GM18517 (cell line): ENCODE results near the gene SGCA.

Experiments
- ATAC-seq: cut with Tn5 transposase; IDR thresholded peaks from one replicate; pipeline ENCODE4 v1.9.1; 2021; ENCODE audit warnings: mild to moderate bottlenecking, moderate library complexity; ENCODE audit not compliant: unreplicated experiment

Gene SGCA

DNA sequence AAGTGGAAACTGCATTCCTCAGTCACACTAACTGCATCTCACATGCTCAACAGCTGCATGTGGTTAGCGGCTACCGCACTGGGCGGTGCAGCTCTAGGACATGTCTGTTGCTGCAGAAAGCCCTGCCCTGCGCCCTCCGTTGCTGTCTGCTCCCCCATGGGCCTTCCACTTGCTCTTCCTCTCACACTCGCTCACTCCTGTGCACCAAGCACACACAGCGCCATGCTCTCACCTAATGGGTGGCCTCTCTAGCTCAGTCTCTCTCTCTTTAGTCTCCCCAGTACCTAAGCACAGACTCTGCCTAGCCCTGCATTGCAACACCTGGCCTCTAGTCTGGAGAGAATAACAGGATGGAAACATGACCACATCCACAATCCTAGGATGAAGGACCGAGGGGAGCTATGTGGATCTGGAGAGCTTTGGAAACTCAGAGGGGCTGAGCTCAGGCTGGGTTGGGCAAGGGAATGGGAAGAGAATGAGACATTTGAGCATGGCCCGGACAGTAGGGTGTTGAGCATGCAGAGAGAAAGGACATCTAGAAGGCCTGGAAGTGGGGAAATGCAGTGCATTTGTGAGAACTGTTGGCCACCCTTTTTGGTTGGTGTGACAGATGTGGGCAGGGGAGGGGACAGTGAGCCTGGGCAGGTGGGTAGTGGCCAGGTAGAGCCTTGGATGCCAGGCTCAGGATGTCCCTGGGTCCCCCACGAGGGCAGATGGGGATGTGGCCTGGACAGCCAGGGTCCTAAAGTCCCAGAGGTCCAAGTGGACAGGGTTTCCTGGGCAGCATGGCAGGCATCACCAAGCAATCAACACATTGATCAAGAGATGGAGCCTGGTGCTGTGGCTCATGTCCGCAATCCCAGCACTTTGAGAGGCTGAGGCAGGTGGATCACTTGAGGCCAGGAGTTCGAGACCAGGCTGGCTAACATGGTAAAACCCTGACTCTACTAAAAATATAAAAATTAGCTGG is 16.1 kb downstream of the SGCA start:
- ATAC-seq, result no peak

GRCh38 chr17:50182783-50183420 is 17.1 kb downstream of the SGCA start:
- no peak for ATAC-seq

DNA sequence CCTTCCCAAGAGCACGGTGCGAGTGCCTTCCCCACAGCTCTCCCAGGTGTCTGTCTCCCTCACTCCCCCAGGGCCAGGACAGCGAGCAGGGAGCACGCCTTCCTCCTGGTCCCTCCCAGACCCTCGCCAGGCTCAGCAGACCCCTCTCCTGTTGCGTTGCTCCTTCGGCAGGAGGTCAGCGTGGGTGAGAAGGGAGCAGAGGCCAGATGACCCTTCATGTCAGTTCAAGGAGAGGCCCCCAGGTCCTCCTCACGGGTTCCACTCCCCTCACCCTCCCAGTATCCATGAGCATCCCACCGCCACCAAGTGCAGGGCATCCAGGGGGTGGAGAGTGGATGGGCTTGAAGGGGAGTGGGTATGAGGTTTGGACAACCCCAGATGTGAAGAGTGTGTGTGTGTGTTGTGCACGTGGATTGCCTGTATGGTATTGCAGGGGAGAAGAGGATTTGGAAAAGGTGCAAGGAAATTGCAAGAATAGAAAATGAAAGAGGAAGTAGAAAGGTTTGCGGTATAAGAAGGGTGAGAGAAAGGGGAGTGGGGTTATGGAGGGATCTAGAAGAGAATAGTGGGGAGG is 17.7 kb downstream of the SGCA start:
- ATAC-seq, result no peak

DNA sequence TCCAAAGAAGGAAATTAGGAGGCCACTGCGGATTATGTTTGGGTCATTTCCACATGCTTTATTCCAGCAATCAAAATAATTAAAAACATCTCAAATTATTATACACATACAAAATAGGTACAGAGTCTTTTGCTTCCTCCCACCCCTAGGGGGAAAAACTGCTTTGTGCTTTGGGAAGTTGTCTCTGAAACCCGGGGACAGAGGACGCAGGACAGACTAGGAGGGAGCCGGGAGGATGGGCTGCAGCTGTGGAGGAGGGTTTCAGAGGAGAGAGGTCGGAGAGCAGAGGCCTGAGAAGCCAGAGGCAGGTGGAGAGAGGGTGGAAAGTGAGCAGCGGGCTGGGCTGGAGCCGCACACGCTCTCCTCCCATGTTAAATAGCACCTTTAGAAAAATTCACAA is 18.3 kb downstream of the SGCA start:
- no peak for ATAC-seq

DNA sequence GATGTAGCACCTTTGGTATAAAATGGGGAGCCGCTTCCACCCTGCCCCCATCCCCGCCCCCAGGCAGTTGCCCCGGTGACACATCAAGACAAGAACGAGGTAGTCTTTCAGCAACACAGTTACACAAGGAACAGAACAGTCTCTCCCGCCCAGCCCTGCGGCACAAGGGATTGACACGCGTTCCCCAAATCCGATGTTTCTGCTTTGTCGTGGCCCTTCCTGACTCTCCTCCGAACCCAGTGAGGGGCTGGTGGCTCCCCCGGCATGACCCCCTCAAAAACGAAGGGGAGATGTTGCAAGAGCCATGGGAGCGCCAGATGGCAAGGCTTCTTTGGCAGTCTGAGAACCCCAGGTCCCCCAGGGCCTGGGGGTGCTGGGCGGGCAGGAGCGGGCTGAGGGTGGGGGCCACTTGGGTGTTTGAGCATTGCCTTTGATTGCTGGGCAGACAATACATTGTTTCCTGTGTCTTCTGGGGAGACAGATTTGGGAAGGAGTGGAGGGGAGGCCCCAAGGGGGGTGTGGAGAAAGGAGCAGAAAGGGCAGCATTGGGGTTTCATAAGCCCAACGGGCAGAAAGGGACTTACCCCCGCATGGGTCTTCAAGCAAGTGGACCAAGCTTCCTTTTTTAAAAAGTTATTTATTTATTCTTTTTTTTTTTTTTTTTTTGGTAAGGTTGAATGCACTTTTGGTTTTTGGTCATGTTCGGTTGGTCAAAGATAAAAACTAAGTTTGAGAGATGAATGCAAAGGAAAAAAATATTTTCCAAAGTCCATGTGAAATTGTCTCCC is 19.0 kb downstream of the SGCA start:
- no peak for ATAC-seq

GRCh38 chr17:50185631-50186471 is 20.0 kb downstream of the SGCA start:
- ATAC-seq, result no peak

GRCh38 chr17:50186661-50187393 is 21.0 kb downstream of the SGCA start:
- ATAC-seq, result no peak

GRCh38 chr17:50187394-50187725 is 21.6 kb downstream of the SGCA start:
- no peak for ATAC-seq

- no peak for ATAC-seq
These were observed 22.1 kb downstream of the SGCA start for GRCh38 chr17:50187751-50188530.

DNA sequence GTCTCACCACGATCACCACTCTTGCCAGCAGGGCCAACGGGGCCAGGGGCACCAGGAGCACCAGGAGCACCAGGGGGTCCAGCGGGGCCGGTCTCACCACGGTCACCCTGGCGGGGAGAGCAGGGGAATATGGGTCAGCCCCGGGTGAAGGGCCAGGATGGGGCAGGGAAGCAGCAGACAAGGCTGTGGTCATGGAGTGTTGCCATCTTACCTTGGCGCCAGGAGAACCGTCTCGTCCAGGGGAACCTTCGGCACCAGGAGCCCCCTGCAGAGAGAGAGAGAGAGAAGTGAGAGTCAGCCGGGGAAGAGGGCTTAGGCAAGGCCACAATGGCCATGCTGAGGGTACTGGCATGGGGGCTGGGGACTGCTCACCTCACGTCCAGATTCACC is 22.7 kb downstream of the SGCA start:
- ATAC-seq, result no peak

- ATAC-seq, result no peak
These were observed 23.2 kb downstream of the SGCA start for GRCh38 chr17:50188921-50189549.

- ATAC-seq, result no peak
These were observed 23.9 kb downstream of the SGCA start for GRCh38 chr17:50189550-50190292.

DNA sequence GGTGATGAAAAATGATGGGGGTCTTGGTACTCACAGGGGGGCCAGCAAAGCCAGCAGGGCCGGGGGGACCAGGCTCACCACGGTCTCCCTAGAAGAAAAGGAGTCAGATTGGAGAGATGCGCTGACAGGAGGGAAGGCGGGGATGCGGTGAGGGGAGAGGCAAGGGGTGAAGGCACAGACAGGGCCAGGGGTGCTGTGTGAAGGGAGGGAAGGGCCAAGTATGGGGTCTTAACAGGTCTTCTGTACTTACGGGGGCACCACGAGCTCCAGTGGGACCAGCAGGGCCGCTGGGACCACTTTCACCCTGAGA is 24.4 kb downstream of the SGCA start:
- ATAC-seq, result no peak

DNA sequence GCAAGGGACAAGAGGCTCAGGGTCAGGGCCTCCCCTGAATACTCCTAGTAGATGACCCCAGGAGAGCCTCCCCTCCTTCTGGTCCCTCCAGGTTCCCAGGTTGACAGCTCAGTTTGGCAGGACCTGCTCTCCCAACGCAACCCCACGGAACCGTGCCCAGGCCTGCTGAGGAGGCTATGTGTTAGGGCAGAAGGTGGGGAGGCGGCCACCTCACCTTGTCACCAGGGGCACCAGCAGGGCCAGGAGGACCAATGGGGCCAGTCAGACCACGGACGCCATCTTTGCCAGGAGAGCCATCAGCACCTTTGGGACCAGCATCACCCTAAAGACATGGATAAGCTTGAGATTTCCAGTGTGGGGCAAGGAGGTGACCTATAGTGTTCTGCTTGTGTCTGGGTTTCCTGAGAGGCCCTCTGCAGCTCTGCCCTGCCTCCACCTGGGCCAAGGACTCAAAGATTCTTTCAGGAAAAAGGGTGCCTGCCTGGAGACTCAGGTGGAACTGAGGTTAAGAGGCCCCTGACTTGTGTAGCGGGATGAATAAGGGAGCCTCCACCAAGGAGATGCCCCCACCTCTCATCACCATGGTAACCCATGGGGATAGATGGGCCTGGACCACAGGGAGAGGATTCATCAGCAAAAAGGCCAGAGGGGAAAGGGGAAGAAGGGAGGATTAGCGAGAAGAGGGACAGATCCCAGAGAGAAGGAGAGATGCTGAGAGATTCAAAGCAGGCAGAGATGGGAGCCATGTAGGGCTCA is 25.0 kb downstream of the SGCA start:
- ATAC-seq, result no peak

DNA sequence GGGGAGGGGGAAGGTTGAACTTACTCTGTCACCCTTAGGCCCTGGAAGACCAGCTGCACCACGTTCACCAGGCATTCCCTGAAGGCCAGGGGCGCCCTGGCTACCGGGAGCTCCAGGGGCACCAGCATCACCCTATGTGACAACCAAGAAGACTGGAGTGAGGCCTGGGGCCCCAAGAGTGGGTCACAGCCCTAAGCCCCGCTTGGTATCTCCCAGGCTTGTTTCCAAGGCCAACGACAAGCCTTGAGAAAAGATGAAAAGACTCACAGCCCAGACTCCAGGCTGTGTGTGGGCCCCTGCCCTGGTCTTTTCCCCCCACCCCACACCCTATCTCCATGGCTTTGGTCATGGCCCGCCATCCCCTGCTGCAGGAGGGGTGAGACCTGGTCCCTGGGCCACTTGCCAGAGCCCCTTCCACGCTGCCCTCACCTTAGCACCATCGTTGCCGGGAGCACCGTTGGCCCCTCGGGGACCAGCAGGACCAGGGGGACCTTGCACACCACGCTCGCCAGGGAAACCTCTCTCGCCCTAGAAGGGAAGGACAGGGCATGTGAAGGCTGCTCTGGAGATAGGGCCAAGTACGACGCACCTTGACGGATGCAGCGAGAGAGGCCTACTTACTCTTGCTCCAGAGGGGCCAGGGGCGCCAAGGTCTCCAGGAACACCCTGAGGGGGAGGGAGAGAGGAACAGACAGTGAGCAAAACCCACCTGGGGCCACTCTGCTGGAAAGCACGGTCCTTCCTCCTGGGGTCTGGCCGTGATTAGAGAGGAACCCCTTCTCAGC is 25.7 kb downstream of the SGCA start:
- no peak for ATAC-seq

DNA sequence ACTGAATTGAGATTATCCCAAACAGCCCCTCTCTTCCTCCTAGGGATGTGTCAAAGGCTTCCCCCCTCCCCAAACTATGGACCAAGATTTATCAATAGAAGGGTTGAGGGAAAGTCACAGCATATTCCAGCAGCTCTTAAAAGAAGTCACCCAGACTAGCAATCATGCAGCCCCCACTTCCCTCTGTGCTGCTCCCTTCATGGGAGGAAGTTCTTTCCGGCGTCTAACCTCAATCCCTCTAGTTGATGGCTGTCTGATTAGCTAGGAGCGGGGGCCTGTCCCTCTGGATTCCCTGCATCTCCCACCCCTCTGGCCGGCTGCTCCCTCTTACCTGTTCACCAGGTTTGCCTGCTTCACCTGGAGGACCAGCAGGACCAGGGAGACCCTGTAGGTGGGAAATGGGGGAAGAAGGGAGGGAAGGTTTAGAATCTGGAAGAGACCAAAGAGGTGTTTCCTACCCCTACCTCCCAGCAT is 26.4 kb downstream of the SGCA start:
- ATAC-seq, result no peak
